ENCODE measurements around the gene CNNM2. TPM values are rescaled to one million over a fixed set of nuclear protein-coding genes. Genes with fewer than 3 reads are reported as not detected.
"Not testable (repeated sequence)": the region's sequence is repeated elsewhere in the genome, so short reads cannot be mapped to it uniquely, and the experiment has no call there.

The CNNM2 gene
- total RNA-seq, 1 experiment from 2014 or later = 5.3 TPM

DNA sequence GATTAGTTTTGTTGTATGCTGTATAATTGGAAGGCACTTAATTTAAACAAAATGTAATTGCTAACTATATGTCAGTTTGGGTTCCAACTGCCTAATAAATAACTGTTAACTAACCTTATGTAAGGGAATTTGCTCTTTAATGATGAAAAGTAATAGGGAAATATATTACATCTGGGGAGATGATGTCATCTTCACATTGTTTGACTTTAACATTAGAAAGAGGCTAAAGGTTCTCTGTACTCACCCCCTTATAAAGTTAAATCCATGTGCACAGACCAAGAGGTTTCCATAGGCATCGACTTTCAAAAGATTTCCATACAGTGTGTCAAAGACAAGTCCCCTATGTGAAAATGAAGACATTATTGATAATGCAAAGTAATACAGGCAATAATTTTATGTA, 187.4 kb downstream of the CNNM2 start:
- DNase-seq (ENCODE audit: low read depth) = no peak

DNA sequence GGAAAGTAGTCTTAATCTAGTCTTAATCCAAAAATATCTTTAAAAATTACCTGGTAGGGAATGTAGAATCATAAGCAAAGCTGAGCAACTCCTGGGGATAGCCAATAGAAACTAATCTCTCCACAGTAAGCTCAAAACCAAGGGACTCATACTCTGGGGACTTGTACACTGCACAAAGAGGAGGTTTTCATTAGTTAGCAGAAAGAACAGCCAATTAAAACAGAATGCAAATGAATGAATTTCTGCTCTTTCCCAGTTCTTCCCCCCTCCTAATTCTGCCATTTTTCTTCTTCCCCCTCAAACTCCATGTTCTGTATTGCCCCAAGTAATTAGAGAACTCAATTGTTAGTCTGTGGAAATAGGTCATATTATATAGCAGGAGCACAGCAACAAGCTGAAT, 188.4 kb downstream of the CNNM2 start:
- DNase-seq (ENCODE audit: low read depth) = no peak

DNA sequence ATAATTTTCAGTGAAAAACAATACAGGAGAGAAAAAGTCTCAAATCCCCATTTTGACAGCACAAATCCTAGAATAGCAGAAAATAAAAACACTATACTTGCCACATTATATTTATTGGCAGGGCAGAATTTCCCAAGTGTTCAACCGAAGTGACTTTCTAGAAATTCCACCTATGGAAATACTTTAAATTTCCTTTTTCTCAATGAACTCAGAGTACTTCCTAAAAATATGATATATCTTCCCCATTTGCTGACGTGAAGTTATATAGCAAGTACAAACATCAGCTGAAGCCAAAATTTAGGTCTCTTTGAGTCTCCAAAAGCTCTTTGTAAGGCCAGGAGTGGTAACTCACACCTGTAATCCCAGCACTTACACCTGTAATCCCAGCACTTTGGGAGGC, 191.7 kb downstream of the CNNM2 start:
- DNase-seq (ENCODE audit: low read depth) = no peak

DNA sequence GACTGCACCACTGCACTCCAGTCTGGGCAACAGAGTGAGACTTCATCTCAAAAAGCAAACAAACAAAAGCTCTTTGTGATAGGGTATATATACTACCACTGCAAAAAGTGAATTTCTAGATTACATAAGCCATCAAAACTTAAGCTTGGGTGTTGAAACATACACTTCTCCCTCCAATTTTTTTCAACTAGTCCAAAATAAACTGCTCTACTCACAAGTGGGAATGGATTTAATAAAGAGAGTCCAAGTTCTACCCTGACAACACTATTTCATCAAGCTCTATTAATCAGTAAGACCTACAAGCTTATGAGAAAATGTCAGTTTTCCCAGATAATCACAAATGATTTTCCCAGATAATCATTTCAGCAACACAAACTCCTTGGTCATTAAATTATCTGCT, 192.3 kb downstream of the CNNM2 start:
- DNase-seq (ENCODE audit: low read depth) = no peak

DNA sequence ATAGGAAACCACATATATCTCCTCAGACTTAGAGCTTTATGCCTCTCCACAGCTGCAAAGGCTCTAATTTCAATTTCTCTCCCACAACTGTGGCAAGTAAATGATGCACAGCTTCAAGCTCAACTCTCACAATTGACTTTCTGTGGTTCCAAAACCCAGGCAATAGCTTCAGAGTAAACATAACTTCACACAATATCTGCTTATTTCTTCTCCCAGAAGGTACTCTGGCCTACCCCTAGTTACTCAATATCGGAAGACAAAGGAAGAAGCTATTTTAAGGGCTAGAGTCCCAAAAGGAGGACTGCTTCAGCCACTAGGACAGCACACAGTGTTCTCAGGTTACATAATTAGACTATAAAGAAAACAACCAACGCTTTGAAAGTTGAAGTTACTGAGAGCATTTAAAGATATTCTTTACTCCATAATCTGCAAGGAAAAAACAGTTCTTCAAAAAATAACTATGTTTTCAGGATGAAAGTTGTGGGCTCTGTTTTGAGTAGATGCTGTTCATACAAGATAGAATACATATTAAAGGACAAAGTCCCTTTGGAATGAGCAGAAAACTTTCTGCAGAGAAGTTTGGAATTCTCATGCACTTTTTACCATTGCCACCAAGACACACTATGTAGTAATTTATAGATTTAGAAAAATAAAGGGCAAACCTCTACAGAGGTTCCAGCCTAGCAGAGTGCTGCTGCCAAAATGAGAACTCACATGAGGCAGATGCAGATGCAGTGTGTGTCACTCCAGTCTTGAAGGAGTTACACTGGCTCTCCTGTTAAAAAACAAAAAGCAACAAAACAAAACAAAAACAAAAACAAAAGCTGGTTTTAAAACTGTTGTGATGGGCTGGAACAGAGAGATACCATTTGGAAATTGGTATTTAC, 193.2 kb downstream of the CNNM2 start:
- DNase-seq (ENCODE audit: low read depth) = peak; percentile 94

DNA sequence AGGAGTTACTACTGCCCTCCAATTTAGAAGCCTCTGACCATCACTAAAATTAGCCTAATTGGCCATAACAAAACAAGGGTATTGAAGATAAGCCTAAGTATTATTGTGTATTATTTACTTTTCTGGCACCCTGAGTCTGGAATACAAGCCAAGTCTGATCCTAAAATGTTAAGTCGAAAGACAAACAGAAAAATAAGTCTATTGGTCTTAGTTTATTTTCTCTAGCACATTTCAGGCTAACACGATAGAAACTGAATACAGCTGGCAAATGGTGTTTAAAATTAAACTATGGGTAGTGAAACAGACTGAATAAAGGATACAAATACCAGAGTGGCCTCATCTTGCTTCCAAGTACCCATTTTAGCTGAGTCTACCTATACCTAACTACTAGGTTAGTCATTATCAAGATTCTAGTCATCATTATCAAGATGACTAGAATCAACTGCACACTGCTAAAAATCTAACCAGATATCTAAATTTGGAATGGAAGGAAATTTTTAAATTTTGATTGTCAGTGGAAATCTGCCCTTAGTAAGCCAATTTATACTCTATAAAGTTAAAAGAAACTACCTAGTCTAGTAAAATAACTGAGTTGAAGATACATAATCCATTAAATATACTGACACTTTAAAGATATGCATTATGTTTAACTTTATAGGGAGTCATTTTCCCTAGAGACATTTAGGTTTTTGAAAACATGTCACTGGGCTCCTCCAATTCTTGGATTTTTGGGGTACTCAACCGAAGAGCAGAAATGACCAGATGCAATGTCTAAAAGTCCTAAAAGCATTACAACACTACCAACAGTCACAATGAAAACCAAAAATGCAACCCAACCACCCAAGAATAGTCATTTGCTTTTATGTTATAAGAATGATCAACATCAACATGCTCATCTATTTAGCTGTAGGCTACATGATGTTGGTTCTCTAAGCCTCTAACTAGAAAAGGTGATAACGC, 194.1 kb downstream of the CNNM2 start:
- DNase-seq (ENCODE audit: low read depth) = no peak

DNA sequence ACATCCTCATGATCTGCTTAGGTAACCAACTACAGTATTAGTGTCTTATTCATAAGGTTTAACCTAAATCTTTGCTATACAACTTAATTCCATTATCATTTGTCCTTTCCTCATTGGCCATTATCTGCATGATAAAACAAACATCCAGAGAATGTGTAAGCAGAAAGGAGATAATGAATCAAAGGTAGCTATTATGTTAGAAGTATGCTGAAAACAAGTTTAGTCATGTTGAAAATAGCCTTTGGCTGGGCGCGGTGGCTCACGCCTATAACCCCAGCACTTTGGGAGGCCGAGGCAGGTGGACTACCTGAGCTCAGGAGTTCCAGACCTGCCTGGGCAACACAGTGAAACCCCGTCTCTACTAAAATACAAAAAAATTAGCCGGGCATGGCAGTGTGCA, 196.8 kb downstream of the CNNM2 start:
- no peak for DNase-seq (ENCODE audit: low read depth)

DNA sequence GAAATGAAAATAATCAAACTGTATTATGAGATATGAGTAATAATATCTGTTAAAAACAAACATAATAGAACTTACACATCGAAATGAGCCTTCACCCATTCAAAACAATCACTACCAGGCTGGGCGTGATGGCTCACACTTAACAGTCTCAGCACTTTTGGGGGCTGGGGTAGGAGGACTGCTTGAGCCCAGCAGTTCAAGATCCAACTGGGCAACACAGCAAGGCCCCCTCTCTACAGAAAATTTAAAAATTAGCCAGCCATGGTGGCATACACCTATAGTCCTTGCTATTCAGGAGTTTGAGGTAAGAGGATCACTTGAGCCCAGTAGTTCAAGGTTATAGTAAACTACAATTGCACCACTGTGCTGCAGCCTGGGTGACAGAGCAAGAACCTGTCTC, 199.2 kb downstream of the CNNM2 start:
- no peak for DNase-seq (ENCODE audit: low read depth)

DNA sequence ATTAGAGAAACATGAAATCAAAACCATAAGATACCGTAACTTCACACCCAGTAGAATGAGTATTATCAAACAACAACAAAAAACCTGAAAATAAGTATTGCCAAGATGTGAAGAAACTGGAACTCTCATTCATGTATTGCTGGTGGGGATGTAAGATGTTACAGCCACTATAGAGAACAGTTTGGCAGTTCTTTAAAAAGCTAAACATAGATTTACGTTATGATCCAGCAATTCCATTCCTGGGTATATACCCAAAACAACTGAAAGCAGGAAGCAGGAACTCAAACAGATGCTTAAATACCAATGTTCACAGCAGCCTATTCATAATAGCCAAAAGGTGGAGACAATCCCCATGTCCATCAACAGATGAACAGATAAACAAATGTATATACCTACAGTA, 202.5 kb downstream of the CNNM2 start:
- no peak for DNase-seq (ENCODE audit: low read depth)

DNA sequence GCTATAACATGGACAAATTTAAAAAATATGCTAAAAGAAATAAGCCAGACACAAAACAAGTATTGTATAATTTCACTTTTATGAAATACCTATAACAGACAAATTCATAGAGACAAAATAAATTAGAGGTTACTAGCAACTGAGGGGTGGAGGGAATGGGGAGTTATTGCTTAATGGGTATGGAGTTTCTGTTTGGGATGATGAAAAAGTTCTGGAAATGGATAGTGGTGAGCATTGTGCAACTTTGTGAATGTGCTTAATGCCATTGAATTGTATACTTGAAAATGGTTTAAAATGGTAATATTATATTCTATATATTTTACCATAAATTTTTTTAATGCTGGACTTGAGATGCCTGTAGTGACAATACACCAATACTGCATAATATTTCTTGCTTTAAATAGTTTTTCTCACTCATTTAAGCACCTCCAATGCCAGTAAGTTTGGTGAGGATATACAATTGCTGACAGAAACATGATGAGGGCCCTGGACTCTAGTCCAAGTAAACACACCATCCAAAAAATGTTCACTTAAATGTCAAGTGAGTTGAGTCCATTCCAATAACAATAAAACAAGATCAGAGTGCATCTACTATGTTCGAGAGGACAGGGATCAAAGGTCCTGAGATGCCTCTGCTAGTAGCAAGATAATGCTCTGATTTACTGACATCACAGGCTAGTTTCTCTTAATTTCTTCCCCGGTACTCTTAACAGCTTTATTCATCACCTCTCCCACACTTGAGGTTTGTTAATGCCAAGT, 203.1 kb downstream of the CNNM2 start:
- DNase-seq (ENCODE audit: low read depth) = peak; percentile 19

DNA sequence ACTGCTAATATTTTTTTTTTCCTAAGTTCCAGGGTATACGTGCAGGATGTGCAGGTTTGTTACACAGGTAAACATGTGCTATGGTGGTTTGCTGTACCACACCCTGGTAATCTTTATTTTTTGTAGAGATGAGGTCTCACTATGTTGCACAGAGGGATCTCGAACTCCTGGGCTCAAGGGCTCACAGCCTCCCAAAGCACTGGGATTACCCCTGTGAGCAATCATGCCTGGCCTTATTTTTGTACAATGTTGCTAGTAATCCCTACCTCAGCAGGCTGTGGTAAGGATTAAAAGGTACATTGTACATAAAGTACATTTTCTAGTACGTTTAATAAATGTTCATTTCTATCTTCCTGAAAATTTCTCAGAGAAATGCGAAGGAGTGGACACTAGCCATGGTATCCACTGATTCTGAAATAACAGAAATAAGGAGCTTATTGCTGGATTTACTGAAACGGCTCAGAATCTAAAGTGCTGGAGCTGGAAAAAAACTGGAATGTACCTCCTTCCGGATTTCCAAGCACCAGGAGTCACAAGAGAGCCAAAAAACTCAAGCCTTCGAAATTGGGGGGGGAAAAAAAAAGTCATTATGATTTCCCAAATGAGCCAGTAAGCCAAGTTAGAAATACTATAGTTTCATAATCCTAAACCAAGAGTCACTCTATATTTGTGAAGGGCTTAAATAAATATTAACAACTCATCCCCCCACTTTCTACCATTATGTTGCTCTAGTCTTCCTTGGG, 205.4 kb downstream of the CNNM2 start:
- no peak for DNase-seq (ENCODE audit: low read depth)

DNA sequence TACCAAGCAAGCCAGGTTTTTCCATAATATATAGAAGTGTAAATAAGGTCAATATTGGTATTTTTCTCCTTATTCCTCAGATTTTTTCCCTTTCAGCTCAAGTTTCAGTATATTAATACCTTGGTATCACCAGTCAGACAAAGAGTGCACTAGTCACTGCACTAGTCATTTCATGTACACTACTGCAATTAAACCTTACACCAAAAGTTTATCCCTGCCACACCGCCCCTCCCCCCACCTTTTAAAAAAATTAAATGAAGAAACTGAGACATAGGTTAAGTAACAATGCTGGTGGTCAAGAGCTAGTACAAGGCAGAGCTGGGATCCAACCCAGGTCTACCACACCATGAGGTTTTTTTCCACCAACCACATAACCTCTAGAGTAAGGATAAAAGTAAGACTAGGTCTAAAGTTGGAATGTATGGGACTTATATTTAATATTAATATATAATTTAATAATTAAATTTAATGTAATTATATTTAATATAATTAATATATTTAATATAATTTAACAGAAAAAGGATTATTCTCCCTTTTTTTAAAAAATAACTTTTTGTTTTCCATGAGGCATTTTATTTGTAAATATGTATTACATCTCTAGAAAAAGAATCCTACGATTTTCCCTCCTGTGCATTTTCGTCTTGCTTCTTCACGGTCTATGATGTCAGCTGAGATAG, 206.5 kb downstream of the CNNM2 start:
- no peak for DNase-seq (ENCODE audit: low read depth)

DNA sequence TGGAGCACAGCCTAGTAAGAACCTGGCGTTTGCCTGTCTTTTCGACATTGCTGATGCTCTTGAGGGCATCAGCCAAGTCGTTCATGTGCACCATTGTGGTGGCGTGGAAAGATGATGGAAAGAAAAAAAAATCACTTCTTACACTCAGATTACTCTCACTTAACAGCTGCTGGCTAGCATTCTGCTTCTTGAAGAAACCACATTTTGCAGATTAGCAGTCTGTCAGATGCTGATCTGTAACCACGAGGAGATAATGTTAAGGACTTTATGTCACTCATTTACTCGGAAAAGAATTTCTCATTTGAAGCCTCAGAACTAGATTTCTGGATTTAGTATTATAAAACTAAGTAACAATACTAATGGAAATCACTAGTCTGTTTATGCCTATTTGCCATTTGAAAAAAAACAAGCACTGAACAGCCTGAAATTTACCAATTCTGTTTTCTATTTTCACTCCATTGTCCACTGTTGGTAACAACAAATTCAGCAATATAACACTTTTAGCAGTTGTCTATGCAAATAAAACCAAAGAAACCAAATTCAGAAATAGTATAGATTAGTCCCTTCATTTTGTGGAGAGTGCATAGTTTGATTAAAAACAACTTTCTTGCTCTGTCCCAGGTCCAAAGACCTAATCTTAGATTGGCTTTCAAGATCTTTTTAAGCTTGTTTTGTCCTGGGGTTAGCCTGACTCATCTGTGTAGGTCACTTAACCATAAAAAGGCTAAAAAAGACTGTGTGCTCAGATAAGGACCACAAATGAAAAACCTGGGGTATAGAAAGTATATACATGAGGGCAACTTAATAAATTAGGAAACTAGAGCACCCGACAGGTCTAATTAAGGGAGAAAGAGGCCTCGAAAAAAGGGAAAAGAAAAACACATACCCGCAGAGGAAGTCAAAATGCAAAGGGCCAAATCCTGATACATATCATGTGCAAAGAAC, 207.5 kb downstream of the CNNM2 start:
- DNase-seq (ENCODE audit: low read depth) = peak; percentile 56

DNA sequence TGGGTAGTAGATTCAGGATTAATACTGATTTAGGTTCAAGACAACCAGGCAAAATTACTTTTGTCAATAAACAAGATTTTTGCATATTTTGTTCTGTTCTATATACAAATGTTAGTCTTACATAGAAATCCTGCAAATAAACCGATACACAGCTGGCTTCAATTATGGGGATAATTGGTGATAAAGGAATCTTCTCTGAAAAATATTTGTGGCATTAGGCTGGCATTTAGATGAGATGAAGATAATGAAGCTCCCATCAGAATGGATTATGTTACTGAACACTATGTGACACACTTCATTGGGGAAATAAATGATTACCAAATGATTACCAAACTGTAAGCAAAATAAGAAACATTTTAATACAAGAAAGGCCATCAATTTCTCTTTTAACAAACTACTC, 209.1 kb downstream of the CNNM2 start:
- DNase-seq (ENCODE audit: low read depth) = no peak

DNA sequence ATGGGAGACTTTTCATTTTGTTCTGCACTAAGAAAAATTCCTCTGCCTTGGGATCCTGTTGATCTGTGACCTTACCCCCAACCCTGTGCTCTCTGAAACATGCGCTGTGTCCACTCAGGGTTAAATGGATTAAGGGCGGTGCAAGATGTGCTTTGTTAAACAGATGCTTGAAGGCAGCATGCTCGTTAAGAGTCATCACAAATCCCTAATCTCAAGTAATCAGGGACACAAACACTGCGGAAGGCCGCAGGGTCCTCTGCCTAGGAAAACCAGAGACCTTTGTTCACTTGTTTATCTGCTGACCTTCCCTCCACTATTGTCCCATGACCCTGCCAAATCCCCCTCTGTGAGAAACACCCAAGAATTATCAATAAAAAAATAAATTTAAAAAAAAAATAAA, 212.1 kb downstream of the CNNM2 start:
- not testable (repeated sequence) for DNase-seq (ENCODE audit: low read depth)

DNA sequence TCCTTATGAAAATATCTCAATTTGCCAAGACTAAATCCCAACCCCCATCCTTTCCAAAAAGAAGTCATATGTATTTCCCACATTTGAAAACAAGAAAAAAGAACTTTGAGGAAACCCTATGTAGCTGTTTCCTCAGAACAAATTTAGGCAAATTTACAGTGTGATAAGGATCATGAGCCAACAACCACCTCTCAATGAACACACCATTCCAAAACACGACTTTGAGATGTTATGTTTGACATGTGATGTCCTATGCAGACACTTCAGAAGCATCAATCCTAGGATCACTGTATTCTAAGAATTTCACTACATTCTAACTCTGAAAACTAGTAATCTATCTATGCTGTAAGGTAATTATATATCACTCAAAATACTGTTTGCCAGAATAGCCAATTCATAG, 212.8 kb downstream of the CNNM2 start:
- no peak for DNase-seq (ENCODE audit: low read depth)

DNA sequence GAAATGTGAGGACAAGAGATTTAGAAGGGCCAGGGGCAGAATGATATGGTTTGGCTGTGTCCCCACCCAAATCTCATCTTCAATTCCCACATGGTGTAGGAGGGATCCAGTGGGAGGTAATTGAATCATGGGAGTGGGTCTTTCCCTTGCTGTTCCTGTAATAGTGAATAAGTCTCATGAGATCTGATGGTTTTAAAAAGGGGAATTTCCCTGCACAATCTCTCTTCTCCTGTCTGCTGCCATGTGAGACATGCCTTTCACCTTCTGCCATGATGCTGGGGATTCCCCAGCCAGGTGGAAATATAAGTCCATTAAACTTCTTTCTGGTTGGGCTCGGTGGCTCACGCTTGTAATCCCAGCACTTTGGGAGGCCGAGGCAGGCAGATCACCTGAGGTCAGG, 217.1 kb downstream of the CNNM2 start:
- not testable (repeated sequence) for DNase-seq (ENCODE audit: low read depth)

DNA sequence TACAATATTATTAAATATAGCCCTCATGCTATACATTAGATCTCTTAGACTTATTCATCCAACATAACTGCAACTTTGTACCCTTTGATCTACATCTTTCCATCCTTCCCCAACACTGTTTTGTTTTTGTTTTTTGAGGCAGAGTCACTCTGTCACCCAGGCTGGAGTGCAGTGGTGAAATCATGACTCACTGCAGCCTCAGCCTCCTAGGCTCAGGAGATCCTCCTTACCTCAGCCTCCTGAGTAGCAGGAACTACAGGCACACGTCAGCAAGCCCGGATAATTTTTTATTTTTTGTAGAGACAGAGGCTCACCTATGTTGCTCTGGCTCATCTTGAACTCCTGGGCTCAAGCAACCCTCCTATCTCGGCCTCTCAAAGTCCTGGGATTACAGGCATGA, 221.7 kb downstream of the CNNM2 start:
- DNase-seq (ENCODE audit: low read depth) = no peak
